GM08714 (cell line): Measurements from ENCODE around the gene IGF1.
A peak's percentile ranks its signal among the peaks of the same experiment; 100 is the strongest.

Source experiments
- H3K4me3 ChIP-seq: fragments of 200-500 bp; sonication (Bioruptor generic); 2 replicates; pipeline ENCODE4 v1.5.1; 2014; ENCODE audit warnings: mild to moderate bottlenecking, low read length, inconsistent platforms
- ZNF274 ChIP-seq: IDR thresholded peaks from 2 replicates; pipeline ENCODE4 v1.6.1; 2012; ENCODE audit warnings: mild to moderate bottlenecking, low read depth, low read length

The IGF1 gene

DNA sequence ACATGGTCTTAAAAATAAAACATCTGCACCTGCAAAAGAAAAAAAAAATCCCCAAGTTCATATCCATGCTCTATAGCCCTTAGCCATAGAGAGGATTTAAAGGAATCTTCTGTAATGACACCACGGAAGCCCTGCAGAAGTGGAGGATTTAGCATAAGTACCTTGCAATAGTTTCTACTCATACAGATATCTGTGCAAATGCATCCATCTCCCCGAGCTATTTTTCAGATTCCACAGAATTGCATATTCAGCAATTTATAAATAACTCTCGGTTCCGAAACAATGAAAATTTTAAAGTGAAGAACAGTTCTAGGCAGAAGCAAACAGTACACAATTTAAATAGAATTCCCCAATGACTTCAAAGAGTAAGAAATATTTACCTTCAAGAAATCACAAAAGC is 424 bp downstream of the IGF1 start:
- H3K4me3 ChIP-seq, result no peak overlapping the region; the same call in 1 of the 2 replicates
- TF ChIP-seq ZNF274, result no peak

DNA sequence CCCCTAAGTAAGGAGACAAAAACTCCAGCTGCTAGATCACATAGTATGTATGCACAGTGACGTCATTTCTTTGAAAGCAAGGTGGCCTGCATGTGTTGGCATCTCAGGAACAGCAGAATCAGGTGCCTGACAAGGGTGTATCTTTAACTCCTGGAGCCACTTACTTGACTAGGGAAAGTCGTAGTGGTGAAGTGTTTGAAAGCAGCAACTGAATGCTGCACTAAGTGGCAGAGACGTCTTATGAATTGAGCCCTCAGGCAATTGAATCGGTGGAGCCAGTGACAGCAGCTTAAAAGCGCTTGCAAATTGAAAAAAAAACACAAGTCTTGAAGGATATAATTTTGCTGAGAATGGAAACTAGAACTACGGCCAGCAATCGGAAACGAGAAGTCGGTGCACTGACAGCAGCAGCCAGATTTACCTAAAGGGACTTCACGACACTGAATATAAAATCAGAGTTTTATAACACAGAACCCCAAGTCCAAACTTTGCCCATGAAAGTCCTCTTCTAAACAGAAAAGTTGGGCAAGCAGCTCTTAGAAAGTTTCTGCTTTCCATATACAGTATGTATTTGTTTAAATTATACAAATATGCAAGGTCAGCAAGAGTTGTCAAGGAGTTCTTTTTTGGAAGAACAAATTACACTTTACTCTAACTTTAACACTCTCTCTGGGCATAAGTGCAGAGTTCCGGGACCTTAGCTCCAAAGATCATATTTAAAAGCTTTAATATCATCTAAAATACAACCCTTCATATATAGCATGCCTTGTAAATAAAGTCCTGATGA is 1.1 kb downstream of the IGF1 start:
- TF ChIP-seq ZNF274, result no peak
- H3K4me3 ChIP-seq, result peak overlapping the region; percentile 79

DNA sequence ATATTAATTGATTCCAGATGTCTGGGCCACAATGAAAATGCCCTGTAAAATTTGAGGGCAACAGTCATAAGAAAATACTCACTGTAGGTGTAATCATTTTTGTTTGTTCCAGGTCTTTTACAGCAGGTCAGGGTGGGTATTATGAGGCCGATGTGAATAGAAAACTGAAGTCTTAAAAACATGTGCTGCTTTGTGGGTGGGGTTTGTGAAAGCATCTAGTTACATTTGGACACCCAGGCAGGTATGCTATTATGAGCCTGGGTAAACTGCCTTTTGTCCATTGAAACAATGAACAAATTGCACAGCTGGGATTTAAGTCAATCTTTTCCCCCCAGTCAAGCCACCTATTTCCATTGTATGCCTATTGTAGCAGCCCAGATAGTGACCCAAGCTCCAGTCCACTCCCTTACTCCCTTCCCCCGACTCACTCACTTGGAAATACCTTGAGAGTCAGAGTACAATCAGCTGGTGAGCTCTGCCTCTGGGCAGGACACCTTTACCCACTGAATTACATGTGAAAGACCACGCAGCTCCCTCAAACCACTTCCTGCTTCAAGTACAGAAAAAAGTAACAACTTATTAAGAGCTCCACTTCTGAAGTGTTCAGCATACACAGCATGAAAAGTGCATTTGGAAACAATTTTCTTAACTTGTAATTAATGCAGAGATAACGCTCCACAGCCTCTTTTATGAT is 1.8 kb downstream of the IGF1 start:
- TF ChIP-seq ZNF274, result no peak
- H3K4me3 ChIP-seq, result peak overlapping the region; percentile 79; the same call in 1 of the 2 replicates

- H3K4me3 ChIP-seq, result no peak overlapping the region
- no peak for TF ChIP-seq ZNF274
These were observed 5.0 kb downstream of the IGF1 start for GRCh38 chr12:102475355-102475754.

DNA sequence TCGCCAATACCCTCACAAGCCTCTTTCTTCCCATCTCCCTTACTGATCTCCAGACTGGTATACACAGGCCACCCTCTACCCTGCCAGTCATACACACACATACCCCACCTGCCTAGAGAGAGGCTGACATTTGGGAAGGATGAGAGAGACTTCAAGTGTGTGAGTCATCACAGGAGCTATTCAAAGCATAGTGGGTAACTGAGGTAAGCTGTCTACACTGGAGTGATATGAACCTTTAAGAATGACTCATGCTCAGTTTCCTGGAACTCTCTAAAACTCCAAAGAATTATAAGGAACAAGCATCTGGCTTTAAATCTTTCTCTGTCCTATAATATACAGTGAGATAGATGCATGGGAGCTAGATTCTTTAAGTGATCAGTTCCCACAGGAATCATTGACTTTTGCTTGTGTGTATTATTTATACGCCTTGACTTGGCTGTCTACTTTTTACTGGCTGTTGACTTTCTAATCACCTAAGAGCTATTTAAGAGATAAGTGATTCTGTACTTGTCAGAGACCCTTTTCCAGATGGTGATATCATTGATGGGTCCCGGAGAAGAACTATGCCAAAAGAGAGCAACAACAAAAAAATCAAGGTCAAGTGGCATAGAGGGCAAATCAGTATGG is 5.8 kb downstream of the IGF1 start:
- no peak for TF ChIP-seq ZNF274
- H3K4me3 ChIP-seq, result no peak overlapping the region

GRCh38 chr12:102472496-102472895 is 7.9 kb downstream of the IGF1 start:
- no peak overlapping the region for H3K4me3 ChIP-seq
- TF ChIP-seq ZNF274, result no peak

- no peak overlapping the region for H3K4me3 ChIP-seq
- no peak for TF ChIP-seq ZNF274
These were observed 8.8 kb downstream of the IGF1 start for GRCh38 chr12:102471556-102471955.

- no peak overlapping the region for H3K4me3 ChIP-seq
- TF ChIP-seq ZNF274, result no peak
These were observed 9.4 kb downstream of the IGF1 start for GRCh38 chr12:102470945-102471344.

GRCh38 chr12:102468261-102468915 is 12.0 kb downstream of the IGF1 start:
- H3K4me3 ChIP-seq, result no peak overlapping the region
- TF ChIP-seq ZNF274, result no peak

GRCh38 chr12:102465762-102466560 is 14.4 kb downstream of the IGF1 start:
- H3K4me3 ChIP-seq, result no peak overlapping the region
- TF ChIP-seq ZNF274, result no peak

DNA sequence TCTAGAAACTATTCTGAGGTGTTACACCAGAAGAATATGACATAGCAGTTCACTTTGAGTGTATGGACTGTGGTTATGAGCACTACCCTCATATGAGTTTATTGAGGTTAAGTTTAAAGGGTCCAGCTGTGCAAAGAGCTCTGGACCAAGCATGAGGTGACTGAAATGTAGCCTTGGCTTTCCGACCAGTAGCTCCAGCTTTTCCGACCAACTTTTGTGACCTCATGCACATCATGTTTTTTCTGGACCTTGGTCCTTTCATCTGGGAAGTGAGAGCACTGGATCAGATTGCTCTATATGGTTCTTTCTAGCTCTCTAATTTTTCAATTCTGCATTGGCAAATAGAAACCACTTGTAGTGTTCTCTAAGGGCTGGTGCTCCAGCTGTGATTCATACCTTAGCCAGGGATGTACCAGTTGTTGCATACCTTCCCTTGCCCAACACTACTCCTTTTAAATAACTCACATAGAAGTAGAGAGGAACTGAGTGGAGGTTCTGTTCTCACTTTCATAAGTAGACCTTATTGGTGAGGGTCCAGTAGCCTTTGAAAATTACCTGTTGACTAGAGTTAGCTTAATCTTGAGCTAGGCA is 16.6 kb downstream of the IGF1 start:
- no peak for TF ChIP-seq ZNF274
- no peak overlapping the region for H3K4me3 ChIP-seq

DNA sequence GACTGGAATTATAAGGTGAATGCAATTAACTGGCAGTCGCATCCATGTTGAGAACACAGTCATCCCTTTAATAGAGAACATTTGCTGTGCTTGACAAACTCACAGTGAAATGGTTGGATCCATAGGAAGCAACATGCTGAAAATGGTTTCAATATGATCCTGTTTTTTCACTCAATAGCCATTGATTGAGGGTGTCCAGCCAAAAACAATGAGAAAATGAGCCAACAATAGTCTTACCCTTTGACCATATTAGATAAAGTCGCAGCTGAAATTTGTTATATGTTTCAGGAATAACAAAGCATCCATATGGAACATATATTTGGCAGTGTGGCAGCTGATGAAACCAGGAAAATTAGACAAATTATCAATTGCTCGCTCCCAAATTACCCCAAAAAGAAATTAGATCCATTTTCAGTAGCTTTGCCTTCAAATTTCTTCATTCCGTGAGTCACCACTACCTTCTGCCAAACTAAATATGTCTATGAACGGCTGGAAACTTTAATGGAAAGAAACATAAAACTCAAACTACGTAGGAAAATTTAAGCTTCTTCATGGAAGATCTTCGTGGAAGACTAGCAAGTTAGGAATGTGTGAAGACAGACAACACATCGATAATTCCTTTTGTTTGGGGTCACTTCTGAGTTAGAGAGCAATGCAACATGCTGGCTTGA is 17.4 kb downstream of the IGF1 start:
- no peak for TF ChIP-seq ZNF274
- no peak overlapping the region for H3K4me3 ChIP-seq

DNA sequence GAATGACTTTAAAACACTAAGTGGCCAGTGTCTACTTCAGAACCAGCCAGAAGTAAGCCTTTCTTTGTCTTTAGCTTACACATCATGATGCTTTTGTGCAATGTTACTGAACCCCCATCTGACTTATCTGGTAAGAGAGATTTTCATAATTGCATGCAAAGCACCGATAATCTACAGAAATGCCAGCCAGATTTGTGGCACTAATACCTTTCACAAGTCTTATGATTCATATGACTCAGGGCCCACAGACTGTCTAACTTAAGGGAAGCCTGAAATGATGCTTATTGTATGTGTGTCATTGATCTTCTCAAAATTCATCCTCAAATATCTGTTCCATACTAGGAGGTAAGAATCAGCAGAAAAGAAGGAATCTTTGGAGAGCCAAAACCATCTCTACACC is 18.0 kb downstream of the IGF1 start:
- no peak overlapping the region for H3K4me3 ChIP-seq
- no peak for TF ChIP-seq ZNF274
